OCI-LY7 (cell line): ENCODE results near the gene CALD1.

Experiments
- CTCF ChIP-seq: fragments of 200-600 bp; sonication (generic); conservative IDR thresholded peaks from 2 replicates; pipeline ENCODE4 v1.5.1; 2014; ENCODE audit warnings: mild to moderate bottlenecking, antibody characterized with exemption, low read length, moderate library complexity, mixed read lengths
- EZH2phosphoT487 ChIP-seq: fragments of 200-600 bp; sonication (generic); IDR thresholded peaks from 2 replicates; pipeline ENCODE4 v1.6.1; 2018; ENCODE audit warnings: low read depth, borderline replicate concordance, mild to moderate bottlenecking, mixed run types, antibody characterized with exemption, low read length, moderate library complexity, mixed read lengths

- TF ChIP-seq CTCF: no peak
- no peak for TF ChIP-seq EZH2phosphoT487
Observed at GRCh38 chr7:134865001-134865845, 85.8 kb downstream of the CALD1 start.
